ENCODE results near the gene CNGB1. TPM values are rescaled to one million over a fixed set of nuclear protein-coding genes. Genes with fewer than 3 reads are reported as not detected.

Gene CNGB1
- polyA plus RNA-seq, 1 of the 3 experiments (the other 2 are of a cell fraction): 0.05 TPM

- Histone ChIP-seq H3K9me3 (no peaks in the 10 kb centered on the region), H3K4me2 (no peak overlapping the region), H3K27me3 (ENCODE audit: insufficient read depth) (no peaks in the 10 kb centered on the region), H3K9me2 (no peaks in the 10 kb centered on the region), H3K4me3 (ENCODE audit: low read depth in 2 of 2, low read length in 1 of 2) (no peak overlapping the region), H3K79me2 (ENCODE audit: insufficient read depth) (no peaks in the 10 kb centered on the region), H3K9ac (no peak overlapping the region), H3K4me1 (ENCODE audit: control insufficient read depth in 1 of 2, insufficient read depth in 2 of 2, low read depth in 1 of 2, low read length in 1 of 2) (peaks cover 0 to 10% of the 10 kb centered on the region in 2 experiments), H3F3A (replicated peaks; ENCODE audit: insufficient read depth) (peaks cover 5% of the 10 kb centered on the region), H2AFZ (ENCODE audit: low read depth) (no peak overlapping the region), H3K27ac (ENCODE audit: low read depth in 2 of 2, low read length in 1 of 2) (no peak overlapping the region), H4K20me1 (ENCODE audit: insufficient read depth) (no peaks in the 10 kb centered on the region), H3K36me3 (replicated peaks in 1 of 2; ENCODE audit: control insufficient read depth in 1 of 2, insufficient read depth in 2 of 2, low read length in 1 of 2) (no peaks in the 10 kb centered on the region)
- CTCF ChIA-PET: interaction anchor here (0.8 to 1.2 kb wide), 5 partner anchors 10 to 283 kb away, joined by 3 to 5 read pairs (median 3); no protein-coding TSS in a partner anchor
- no peak for DNase-seq
- 62% methylated on average over 5 of the region's 5 CpGs for WGBS (ENCODE audit: low lambda C conversion rate)
- POLR2A ChIA-PET: no interaction called here
- TF ChIP-seq TCF12 (IDR thresholded peaks at IDR 0.05): no peak
- peak; percentile 40 for TF ChIP-seq CTCF (IDR thresholded peaks at IDR 0.05)
- TF ChIP-seq PBX3 (IDR thresholded peaks at IDR 0.05): no peak
Observed at GRCh38 chr16:57859331-57859730, 111.6 kb downstream of the CNGB1 start.

GRCh38 chr16:57858635-57859034 is 112.3 kb downstream of the CNGB1 start:
- peaks cover 5% of the 10 kb centered on the region for H3F3A ChIP-seq (replicated peaks; ENCODE audit: insufficient read depth)
- WGBS (ENCODE audit: low lambda C conversion rate): 57% methylated on average over 8 of the region's 8 CpGs
- no peak overlapping the region for H3K4me3 ChIP-seq (ENCODE audit: low read depth in 2 of 2, low read length in 1 of 2)
- no peak overlapping the region for H3K9ac ChIP-seq
- ChIA-PET CTCF (interaction anchor here (0.7 to 1.7 kb wide), 6 partner anchors 8 to 283 kb away, joined by 3 to 6 read pairs (median 3); partner anchors contain the start of genes USB1 and ZNF319), POLR2A (no interaction called here)
- H2AFZ ChIP-seq (ENCODE audit: low read depth): no peak overlapping the region
- H3K36me3 ChIP-seq (replicated peaks in 1 of 2; ENCODE audit: control insufficient read depth in 1 of 2, insufficient read depth in 2 of 2, low read length in 1 of 2): no peaks in the 10 kb centered on the region
- no peak overlapping the region for H3K27ac ChIP-seq (ENCODE audit: low read depth in 2 of 2, low read length in 1 of 2)
- H3K9me3 ChIP-seq: no peaks in the 10 kb centered on the region
- H3K27me3 ChIP-seq (ENCODE audit: insufficient read depth): no peaks in the 10 kb centered on the region
- H3K9me2 ChIP-seq: no peaks in the 10 kb centered on the region
- H4K20me1 ChIP-seq (ENCODE audit: insufficient read depth): no peaks in the 10 kb centered on the region
- no peaks in the 10 kb centered on the region for H3K79me2 ChIP-seq (ENCODE audit: insufficient read depth)
- H3K4me2 ChIP-seq: no peak overlapping the region
- DNase-seq: no peak
- peaks cover 0 to 8% of the 10 kb centered on the region in 2 experiments for H3K4me1 ChIP-seq (ENCODE audit: control insufficient read depth in 1 of 2, insufficient read depth in 2 of 2, low read depth in 1 of 2, low read length in 1 of 2)
- TF ChIP-seq TEAD4 (IDR thresholded peaks at IDR 0.05; ENCODE audit: borderline replicate concordance, insufficient read depth): no peak
- TF ChIP-seq MXI1 (IDR thresholded peaks at IDR 0.05; ENCODE audit: low read depth, low read length): no peak
- TF ChIP-seq PBX3 (IDR thresholded peaks at IDR 0.05): no peak
- TF ChIP-seq, protein P1, sequence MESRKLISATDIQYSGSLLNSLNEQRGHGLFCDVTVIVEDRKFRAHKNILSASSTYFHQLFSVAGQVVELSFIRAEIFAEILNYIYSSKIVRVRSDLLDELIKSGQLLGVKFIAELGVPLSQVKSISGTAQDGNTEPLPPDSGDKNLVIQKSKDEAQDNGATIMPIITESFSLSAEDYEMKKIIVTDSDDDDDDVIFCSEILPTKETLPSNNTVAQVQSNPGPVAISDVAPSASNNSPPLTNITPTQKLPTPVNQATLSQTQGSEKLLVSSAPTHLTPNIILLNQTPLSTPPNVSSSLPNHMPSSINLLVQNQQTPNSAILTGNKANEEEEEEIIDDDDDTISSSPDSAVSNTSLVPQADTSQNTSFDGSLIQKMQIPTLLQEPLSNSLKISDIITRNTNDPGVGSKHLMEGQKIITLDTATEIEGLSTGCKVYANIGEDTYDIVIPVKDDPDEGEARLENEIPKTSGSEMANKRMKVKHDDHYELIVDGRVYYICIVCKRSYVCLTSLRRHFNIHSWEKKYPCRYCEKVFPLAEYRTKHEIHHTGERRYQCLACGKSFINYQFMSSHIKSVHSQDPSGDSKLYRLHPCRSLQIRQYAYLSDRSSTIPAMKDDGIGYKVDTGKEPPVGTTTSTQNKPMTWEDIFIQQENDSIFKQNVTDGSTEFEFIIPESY (IDR thresholded peaks at IDR 0.05; ENCODE audit: borderline replicate concordance, low read depth): no peak
- TF ChIP-seq FOSL2 (IDR thresholded peaks at IDR 0.05; ENCODE audit: borderline replicate concordance, low read depth): no peak
- no peak for TF ChIP-seq GATA2 (CRISPR knock-in tag; IDR thresholded peaks at IDR 0.05)
- TF ChIP-seq CTCF (IDR thresholded peaks at IDR 0.05): no peak
- TF ChIP-seq, protein P2, sequence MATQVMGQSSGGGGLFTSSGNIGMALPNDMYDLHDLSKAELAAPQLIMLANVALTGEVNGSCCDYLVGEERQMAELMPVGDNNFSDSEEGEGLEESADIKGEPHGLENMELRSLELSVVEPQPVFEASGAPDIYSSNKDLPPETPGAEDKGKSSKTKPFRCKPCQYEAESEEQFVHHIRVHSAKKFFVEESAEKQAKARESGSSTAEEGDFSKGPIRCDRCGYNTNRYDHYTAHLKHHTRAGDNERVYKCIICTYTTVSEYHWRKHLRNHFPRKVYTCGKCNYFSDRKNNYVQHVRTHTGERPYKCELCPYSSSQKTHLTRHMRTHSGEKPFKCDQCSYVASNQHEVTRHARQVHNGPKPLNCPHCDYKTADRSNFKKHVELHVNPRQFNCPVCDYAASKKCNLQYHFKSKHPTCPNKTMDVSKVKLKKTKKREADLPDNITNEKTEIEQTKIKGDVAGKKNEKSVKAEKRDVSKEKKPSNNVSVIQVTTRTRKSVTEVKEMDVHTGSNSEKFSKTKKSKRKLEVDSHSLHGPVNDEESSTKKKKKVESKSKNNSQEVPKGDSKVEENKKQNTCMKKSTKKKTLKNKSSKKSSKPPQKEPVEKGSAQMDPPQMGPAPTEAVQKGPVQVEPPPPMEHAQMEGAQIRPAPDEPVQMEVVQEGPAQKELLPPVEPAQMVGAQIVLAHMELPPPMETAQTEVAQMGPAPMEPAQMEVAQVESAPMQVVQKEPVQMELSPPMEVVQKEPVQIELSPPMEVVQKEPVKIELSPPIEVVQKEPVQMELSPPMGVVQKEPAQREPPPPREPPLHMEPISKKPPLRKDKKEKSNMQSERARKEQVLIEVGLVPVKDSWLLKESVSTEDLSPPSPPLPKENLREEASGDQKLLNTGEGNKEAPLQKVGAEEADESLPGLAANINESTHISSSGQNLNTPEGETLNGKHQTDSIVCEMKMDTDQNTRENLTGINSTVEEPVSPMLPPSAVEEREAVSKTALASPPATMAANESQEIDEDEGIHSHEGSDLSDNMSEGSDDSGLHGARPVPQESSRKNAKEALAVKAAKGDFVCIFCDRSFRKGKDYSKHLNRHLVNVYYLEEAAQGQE (IDR thresholded peaks at IDR 0.05; ENCODE audit: low read depth, low read length): no peak
- no peak for TF ChIP-seq RFX5 (IDR thresholded peaks at IDR 0.05; ENCODE audit: low read length)
- no peak for TF ChIP-seq GABPA (IDR thresholded peaks at IDR 0.05; ENCODE audit: low read depth)
- TF ChIP-seq ELF1 (IDR thresholded peaks at IDR 0.05): no peak
- no peak for TF ChIP-seq NFIC (IDR thresholded peaks at IDR 0.05; ENCODE audit: borderline replicate concordance)
- no peak for TF ChIP-seq RCOR1 (IDR thresholded peaks at IDR 0.05; ENCODE audit: low read length)
- TF ChIP-seq YY1 (IDR thresholded peaks at IDR 0.05; ENCODE audit: low read depth): no peak
- no peak for TF ChIP-seq JUND (IDR thresholded peaks at IDR 0.05)

Data from SK-N-SH (cell line).